DND-41 (cell line): ENCODE results near the gene KLHL36.

Source experiments
- ATAC-seq: fragments of 200-7000 bp; cut with Tn5 transposase; 3 replicates; pipeline ENCODE4 v1.9.1; 2021; ENCODE audit warnings: low read depth; ENCODE audit not compliant: insufficient read depth
- DNase-seq: peaks from one replicate; pipeline ENCODE4 v3.0.0-alpha.2; 2020
- H2AFZ ChIP-seq: 2 replicates; pipeline ENCODE4 v1.6.0; 2012; ENCODE audit warnings: low read depth, low read length
- H3K27ac ChIP-seq: 2 replicates; pipeline ENCODE4 v1.5.1; 2012; ENCODE audit warnings: low read length, inconsistent platforms
- H3K27me3 ChIP-seq: fragments of 200-600 bp; sonication (generic); 2 replicates; pipeline ENCODE4 v1.6.0; 2012; ENCODE audit warnings: low read length, mild to moderate bottlenecking, inconsistent platforms; ENCODE audit not compliant: insufficient read depth, poor library complexity
- H3K36me3 ChIP-seq: 2 replicates; pipeline ENCODE4 v1.5.1; 2012; ENCODE audit warnings: low read length, inconsistent platforms; ENCODE audit not compliant: insufficient read depth
- H3K4me1 ChIP-seq: 2 replicates; pipeline ENCODE4 v1.5.1; 2012; ENCODE audit warnings: mild to moderate bottlenecking, low read length; ENCODE audit not compliant: insufficient read depth
- H3K4me2 ChIP-seq: 2 replicates; pipeline ENCODE4 v1.6.0; 2012; ENCODE audit warnings: mild to moderate bottlenecking, moderate library complexity, low read length, inconsistent platforms; ENCODE audit not compliant: insufficient read depth
- H3K4me3 ChIP-seq, 2 experiments: fragments of 200-600 bp in 1 of 2; shearing (Covaris generic) in 1 of 2; 2 replicates each; pipeline ENCODE4 v1.5.1; 2012 to 2016; ENCODE audit warnings: inconsistent platforms in 2 of 2, low read length in 2 of 2, mild to moderate bottlenecking in 2 of 2, low read depth in 1 of 2, moderate library complexity in 1 of 2
- H3K79me2 ChIP-seq: 2 replicates; pipeline ENCODE4 v1.6.0; 2012; ENCODE audit warnings: low read length, inconsistent platforms; ENCODE audit not compliant: insufficient read depth
- H3K9ac ChIP-seq: 2 replicates; pipeline ENCODE4 v1.6.0; 2012; ENCODE audit warnings: low read depth, mild to moderate bottlenecking, inconsistent platforms, low read length, moderate library complexity
- H3K9me3 ChIP-seq: 2 replicates; pipeline ENCODE4 v1.5.1; 2012; ENCODE audit warnings: low read length, moderate library complexity, mild to moderate bottlenecking, inconsistent platforms; ENCODE audit not compliant: insufficient read depth, severe bottlenecking
- H4K20me1 ChIP-seq: 2 replicates; pipeline ENCODE4 v1.6.0; 2012; ENCODE audit warnings: low read length; ENCODE audit not compliant: insufficient read depth
- CTCF ChIP-seq: IDR thresholded peaks from 2 replicates; pipeline ENCODE4 v1.5.1; 2012; ENCODE audit warnings: borderline replicate concordance, low read length, moderate library complexity, mild to moderate bottlenecking; ENCODE audit not compliant: poor library complexity, severe bottlenecking; ENCODE audit errors: extremely low read depth
- EZH2 ChIP-seq: IDR thresholded peaks from 3 replicates; pipeline ENCODE4 v1.6.1; 2012; ENCODE audit warnings: borderline replicate concordance, low read depth, mild to moderate bottlenecking, moderate library complexity, low read length, inconsistent platforms; ENCODE audit not compliant: severe bottlenecking

Gene KLHL36

GRCh38 chr16:84670063-84670462 lies 21.8 kb downstream of the KLHL36 start:
- no peak overlapping the region for H3K4me3 ChIP-seq
- H3K27me3 ChIP-seq: no peaks in the 10 kb centered on the region
- TF ChIP-seq EZH2: no peak
- TF ChIP-seq CTCF: no peak
- ATAC-seq (no peak), DNase-seq (no peak)
- peaks cover 3% of the 10 kb centered on the region; the same call in 1 of the 2 replicates for H3K4me1 ChIP-seq
- no peak overlapping the region for H2AFZ ChIP-seq
- peaks cover 8% of the 10 kb centered on the region for H4K20me1 ChIP-seq
- no peaks in the 10 kb centered on the region for H3K9me3 ChIP-seq
- H3K79me2 ChIP-seq: no peaks in the 10 kb centered on the region
- peaks cover 5% of the 10 kb centered on the region; the same call in 1 of the 2 replicates for H3K36me3 ChIP-seq
- no peak overlapping the region for H3K4me2 ChIP-seq
- H3K9ac ChIP-seq: no peak overlapping the region
- H3K27ac ChIP-seq: no peak overlapping the region

- H3K4me2 ChIP-seq: no peak overlapping the region
- TF ChIP-seq CTCF: peak; percentile 95
- TF ChIP-seq EZH2: no peak
- H3K36me3 ChIP-seq: no peaks in the 10 kb centered on the region
- DNase-seq: peak; percentile 76
- ATAC-seq: peak; percentile 93
- H3K27me3 ChIP-seq: no peaks in the 10 kb centered on the region
- H2AFZ ChIP-seq: no peak overlapping the region
- H3K9me3 ChIP-seq: no peaks in the 10 kb centered on the region
- peaks cover 3% of the 10 kb centered on the region; the same call in 1 of the 2 replicates for H3K4me1 ChIP-seq
- no peak overlapping the region for H3K4me3 ChIP-seq
- H3K9ac ChIP-seq: no peak overlapping the region
- H4K20me1 ChIP-seq: peaks cover 8% of the 10 kb centered on the region
- H3K27ac ChIP-seq: no peak overlapping the region
- H3K79me2 ChIP-seq: no peaks in the 10 kb centered on the region
These were observed 24.2 kb downstream of the KLHL36 start for GRCh38 chr16:84672276-84673202.

- H3K4me3 ChIP-seq: no peak overlapping the region
- H3K27me3 ChIP-seq: no peaks in the 10 kb centered on the region
- H3K4me1 ChIP-seq: peaks cover 3% of the 10 kb centered on the region; the same call in 1 of the 2 replicates
- H3K79me2 ChIP-seq: no peaks in the 10 kb centered on the region
- ATAC-seq (no peak), DNase-seq (no peak)
- H3K9ac ChIP-seq: no peak overlapping the region
- no peaks in the 10 kb centered on the region for H3K36me3 ChIP-seq
- TF ChIP-seq CTCF (no peak), EZH2 (no peak)
- H3K9me3 ChIP-seq: no peaks in the 10 kb centered on the region
- H3K4me2 ChIP-seq: no peak overlapping the region
- no peak overlapping the region for H2AFZ ChIP-seq
- H3K27ac ChIP-seq: no peak overlapping the region
- peaks cover 8% of the 10 kb centered on the region for H4K20me1 ChIP-seq
These were observed 24.9 kb downstream of the KLHL36 start for GRCh38 chr16:84673203-84673535.
